ENCODE data around the gene DPP10.

GRCh38 chr2:115105966-115106365 is 663.5 kb downstream of the DPP10 start:
- TF ChIP-seq CTCF (conservative IDR thresholded peaks at IDR 0.05; ENCODE audit: low read length): no peak
- TF ChIP-seq EZH2phosphoT487 (IDR thresholded peaks at IDR 0.05; ENCODE audit: borderline replicate concordance): no peak
